Right lung (tissue), 10 donors: ENCODE results near the gene GALNT17. TPM values are rescaled to one million over a fixed set of nuclear protein-coding genes. Genes with fewer than 3 reads are reported as not detected.
A peak's percentile ranks its signal among the peaks of the same experiment; 100 is the strongest.

ENCODE experiments used
- DNase-seq, 2 donors: peaks; one replicate each; pipeline ENCODE4 v3.0.0-alpha.2; 2013
- long read RNA-seq, 8 donors: transcript quantifications; one replicate each; lab custom pipeline, GENCODE V29; 2026
- polyA plus RNA-seq, 5 donors: library from polyadenylated mRNA; unstranded; fragments of 120-200 nt; gene quantifications; one replicate each; pipeline versions ENCODE4 v1.2.1 to v1.2.3, GENCODE V29; 2013; ENCODE audit warnings: inconsistent platforms in 1 of 5, low replicate concordance in 1 of 5; ENCODE audit not compliant: insufficient read length in 5 of 5, insufficient read depth in 1 of 5

The GALNT17 gene
- 10 to 100 TPM in 3 of 5 donors, 1 to 10 TPM in 2; 5.9 to 22.2 (median 10.7) TPM for polyA plus RNA-seq
- long read RNA-seq, donor 1, partial matches to known transcripts = 0 of 4 reads
- long read RNA-seq, donor 1, other reads (novel, unspliced or antisense) = 0 of 4 reads
- long read RNA-seq, donor 2 = 0 reads
- long read RNA-seq, donor 3, partial matches to known transcripts = 8 of 8 reads
- long read RNA-seq, donor 3, other reads (novel, unspliced or antisense) = 0 of 8 reads
- long read RNA-seq, donor 4 = 0 reads
- long read RNA-seq, donor 5 = 0 reads
- long read RNA-seq, donor 6, transcript GALNT17-205 (10 exons, 3,012 nt) = major isoform, 5 of 5 reads
- long read RNA-seq, donor 6, partial matches to known transcripts = 0 of 5 reads
- long read RNA-seq, donor 6, other reads (novel, unspliced or antisense) = 0 of 5 reads
- long read RNA-seq, donor 7, partial matches to known transcripts = 0 of 3 reads
- long read RNA-seq, donor 7, other reads (novel, unspliced or antisense) = 0 of 3 reads
- long read RNA-seq, donor 8 = 0 reads

DNA sequence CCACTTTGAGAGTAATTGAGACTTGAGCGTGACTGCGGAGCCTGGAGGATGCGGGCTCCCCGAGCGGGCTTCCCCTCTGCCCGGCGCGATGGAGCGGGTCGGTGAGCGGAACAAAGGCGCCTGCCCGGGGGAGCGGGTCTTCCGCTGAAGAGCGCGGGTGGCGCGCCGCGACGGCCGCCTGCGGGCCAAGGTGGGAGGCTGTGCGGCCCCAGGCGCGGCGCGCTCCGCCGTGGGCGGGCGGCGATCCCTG lies at the start of gene GALNT17:
Gene GALNT17 (plus strand): TSS at position 18 of the 250 bp plus-strand sequence.
- no peak for DNase-seq

DNA sequence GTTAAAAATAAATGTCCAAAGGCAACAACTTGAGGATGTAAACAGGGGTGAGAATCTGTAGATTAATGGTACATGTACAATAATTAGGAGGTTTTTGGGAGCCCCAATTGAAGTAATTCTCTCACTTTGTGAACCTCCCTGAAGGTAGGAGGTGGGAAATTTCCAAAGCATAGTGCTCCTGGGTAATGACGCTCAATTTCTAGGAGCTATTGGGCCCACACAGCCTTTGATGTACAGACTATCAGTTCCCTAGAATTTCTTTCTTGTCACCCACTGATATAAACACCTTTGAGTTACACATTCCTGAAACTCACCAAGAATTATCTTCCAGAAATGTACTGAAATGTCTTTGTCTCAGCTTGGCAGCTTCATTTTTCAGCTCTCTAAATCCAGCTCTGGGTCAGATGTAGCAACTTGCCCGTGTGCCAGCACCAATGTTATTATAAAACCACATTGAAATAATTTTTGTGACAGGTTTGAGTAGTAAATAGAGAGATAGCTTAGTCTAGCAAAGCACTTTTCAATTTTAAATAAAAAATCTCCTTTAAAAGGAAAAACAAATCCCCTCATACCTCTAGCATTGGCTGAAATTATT lies 36.6 kb upstream of the GALNT17 start:
- DNase-seq = no peak

DNA sequence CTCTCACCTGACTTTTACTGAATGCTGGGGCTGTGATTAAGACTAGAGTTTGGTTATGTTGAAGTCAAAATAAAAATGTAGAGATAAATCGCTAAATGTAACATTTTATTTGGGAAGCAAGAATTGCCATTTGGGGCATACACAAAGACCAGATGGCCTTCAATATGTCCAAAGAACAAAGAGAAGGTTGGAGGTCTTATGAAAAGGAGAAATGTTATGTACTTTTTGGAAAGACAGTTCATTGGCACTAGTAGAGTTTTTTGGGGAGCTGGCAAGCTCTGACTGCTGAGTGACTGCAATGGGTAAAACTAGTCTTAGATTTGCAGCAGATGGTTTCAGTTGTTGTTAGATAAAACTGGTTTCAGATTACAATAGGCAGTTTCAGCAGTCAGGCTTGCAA lies 35.6 kb upstream of the GALNT17 start:
- no peak for DNase-seq

GRCh38 chr7:71106226-71106625 lies 25.7 kb upstream of the GALNT17 start:
- DNase-seq = no peak

DNA sequence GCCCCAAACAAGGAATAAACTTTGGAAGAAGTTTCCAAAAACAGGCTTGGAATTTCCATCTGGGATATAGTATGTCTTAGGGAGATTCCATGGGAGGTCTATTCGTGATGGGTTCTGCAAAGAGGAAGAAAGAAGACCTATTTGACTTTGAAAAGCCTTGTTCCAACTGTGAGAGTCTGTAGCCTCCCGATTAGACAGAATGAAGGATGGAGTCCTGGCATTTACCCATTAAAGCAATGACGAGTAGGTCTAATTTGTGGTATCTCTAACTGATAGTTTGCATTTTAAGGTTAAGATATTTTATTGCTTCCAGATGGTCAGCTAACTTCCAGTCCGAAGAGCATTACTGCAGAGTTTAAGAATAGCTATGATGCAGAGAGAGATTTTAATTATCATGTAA lies 19.5 kb upstream of the GALNT17 start:
- no peak for DNase-seq

- DNase-seq = no peak
Measured at GRCh38 chr7:71120096-71120495, 11.8 kb upstream of the GALNT17 start.

DNA sequence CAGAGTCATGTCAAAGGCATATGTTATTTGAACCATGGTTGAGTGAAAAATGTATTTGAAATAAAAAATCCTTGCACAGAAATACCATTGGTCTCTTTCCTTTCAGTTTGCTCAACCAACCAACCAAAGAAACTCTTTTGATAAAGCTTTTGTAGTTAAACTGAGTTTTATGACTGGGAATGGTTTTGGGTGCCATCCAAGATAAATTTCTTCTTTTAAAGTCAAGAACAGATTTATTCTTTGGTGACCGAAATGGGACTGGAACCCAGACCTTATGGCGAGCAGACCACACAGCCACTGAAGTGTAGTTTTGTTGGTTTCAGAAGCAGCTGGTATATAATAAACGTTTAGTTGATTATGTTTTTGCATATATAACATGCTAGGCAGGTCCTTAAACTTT lies 2.8 kb upstream of the GALNT17 start:
- DNase-seq = no peak

DNA sequence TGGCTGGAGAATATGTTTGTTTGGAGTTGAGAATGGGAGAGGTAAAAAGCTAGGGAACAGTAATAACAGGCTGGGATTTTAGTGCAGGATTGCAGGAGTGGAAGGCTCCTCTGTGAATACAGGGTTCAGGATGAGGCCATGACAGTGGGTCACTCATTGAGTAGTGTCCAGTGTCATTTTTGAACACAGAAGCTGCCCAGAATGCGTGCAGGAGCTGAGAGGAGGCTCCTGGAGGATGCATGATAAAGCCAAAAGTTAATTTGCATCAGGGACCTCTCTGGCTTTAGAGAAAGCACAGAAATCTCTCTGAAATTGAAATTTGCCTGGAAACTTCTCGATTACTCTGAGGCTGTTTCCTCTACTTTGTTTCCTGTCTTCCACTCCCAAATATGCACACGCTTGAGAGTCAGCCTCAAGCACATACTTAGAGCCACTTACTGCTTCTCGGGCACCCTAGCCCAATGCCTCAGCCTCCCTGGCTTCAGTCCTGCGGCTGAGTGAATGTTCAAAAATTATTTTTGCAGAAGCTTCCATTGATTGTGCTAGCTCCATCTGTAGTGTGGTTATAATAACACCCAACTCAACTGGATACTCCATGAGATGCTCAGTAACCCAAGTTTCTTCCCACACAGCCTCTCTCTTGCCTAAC lies 1.8 kb upstream of the GALNT17 start:
- no peak for DNase-seq

GRCh38 chr7:71131256-71132126 lies 453 bp upstream of the GALNT17 start:
- peak; percentile 75 for DNase-seq

GRCh38 chr7:71132377-71133231 lies 660 bp downstream of the GALNT17 start:
- peak in 1 of 2 donors; percentile 43 for DNase-seq

DNA sequence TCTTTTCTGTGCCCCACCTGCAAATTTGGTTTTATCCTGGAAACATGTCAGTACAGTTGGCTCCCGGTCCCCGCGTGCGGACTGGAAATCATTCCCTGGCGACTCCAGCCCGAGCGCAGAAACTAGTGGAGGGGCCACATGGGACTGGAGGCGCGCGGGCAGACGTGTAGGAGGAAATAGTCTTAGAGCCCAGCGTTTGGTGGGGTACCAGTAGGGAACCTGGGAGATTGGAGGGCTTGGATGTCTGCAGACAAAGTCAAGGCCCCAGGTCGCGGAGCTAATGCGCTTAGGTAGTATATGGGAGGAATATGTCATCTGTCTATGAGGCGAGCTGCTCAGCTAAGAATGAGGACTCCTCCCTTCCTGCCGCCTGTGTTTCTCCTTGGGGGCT lies 1.3 kb downstream of the GALNT17 start:
- peak in 1 of 2 donors; percentile 18 for DNase-seq

DNA sequence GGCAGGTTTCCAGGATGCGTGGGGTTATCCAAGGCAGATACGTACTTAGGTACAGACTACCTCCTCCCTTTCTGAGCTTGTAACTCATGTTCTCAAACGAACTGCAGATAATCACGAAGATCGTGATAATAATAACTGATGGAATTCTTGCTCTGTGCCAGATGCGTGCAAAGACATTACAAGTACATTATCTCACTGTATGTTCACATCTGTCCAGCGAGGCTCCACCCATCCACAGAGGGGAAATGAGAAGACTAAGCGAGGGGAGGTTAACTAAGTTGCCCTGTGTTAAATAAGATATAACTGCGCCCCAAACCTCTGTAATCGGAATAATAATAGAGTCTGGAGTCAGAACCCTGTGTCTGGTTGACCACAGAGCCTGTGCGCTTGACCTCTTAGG lies 1.9 kb downstream of the GALNT17 start:
- DNase-seq = no peak

DNA sequence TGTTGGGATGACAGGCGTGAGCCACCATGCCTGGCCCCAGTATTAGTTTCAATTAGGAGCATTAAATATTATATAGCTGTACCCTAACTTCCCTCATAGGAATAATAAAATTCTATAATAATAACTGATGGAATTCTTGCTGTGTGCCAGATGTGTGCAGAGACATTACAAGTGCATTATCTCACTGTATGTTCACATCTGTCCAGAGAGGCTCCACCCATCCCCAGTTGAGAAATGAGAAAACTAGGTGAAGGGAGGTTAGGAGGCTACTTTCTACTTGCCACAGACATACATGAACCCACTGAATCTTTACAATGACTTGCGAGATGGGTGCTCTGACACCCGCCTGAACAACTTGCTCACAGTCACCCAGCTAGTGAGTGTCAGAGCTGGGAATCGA lies 3.2 kb downstream of the GALNT17 start:
- no peak for DNase-seq

DNA sequence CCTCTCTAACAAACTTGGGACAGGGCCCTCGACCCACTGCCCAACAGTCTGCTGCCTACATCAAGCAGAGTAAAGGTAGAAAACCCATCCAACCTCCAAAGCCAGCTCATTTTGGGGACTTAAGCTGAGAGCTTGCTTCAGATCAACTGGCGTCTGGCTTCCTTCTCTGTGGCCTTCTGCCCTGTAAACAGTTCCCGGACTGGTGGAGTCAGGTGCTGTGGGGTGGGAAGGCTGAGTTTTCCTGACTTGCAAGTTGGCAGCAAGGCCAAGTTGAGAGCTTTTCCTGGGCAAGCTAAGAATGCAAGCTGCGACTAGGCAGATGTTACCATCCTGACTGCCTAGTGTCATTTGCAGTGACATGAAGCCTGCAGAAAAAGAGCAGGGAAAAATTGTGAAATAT lies 3.7 kb downstream of the GALNT17 start:
- DNase-seq = no peak

DNA sequence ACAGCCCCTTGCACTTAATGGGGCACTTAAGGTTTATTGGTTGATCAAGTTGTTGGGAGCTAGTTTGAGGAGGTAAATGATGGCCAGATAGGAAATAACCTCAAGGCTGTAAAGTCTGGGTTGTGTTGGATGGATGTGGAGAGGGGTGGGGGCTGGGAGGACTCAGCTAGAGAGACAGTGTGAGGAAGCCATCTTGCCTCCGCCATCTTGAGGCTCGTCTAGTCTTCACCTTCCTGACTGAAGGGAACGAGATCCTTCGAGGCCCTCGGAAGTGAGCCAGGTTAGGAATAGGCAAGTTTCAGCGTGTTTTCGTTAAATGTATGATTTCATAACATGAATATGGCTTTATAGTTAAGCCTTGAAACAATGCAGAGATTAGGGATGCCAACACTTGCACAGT lies 5.5 kb downstream of the GALNT17 start:
- DNase-seq = no peak

GRCh38 chr7:71140264-71140663 lies 8.3 kb downstream of the GALNT17 start:
- no peak for DNase-seq

GRCh38 chr7:71144963-71145362 lies 13.0 kb downstream of the GALNT17 start:
- no peak for DNase-seq

- peak; percentile 56 to 63 for DNase-seq
Measured at GRCh38 chr7:71145906-71146901, 14.3 kb downstream of the GALNT17 start.

GRCh38 chr7:71148098-71148497 lies 16.2 kb downstream of the GALNT17 start:
- DNase-seq = no peak

DNA sequence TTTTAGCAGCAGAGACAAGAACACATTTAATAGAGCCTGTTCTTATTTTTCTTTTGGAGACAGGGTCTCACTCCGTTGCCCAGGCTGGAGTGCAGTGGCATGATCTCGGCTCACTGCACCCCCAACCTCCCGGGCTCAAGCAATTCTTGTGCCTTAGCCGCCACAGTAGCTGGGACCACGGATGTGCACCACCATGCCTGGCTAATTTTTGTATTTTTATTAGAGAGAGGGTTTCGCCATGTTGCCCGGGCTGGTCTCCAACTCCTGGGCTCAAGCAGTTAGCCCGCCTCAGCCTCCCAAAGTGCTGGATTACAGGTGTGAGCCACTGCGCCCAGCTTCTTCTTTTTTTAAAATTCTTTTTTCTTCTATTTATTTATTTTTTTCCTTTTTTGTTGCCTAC lies 23.3 kb downstream of the GALNT17 start:
- no peak for DNase-seq
